EH (cell line): Measurements from ENCODE around the gene FEN1.
A peak's percentile ranks its signal among the peaks of the same experiment; 100 is the strongest.

Experiments
- DNase-seq: peaks from one replicate; pipeline ENCODE4 v3.0.0-alpha.2; 2015; ENCODE audit warnings: low read depth

Gene FEN1

GRCh38 chr11:61775106-61775505 lies 17.6 kb upstream of the FEN1 start:
- no peak for DNase-seq

- DNase-seq, result no peak
Measured at GRCh38 chr11:61775606-61776554, 16.8 kb upstream of the FEN1 start.

GRCh38 chr11:61776561-61777075 lies 16.1 kb upstream of the FEN1 start:
- peak; percentile 72 for DNase-seq

GRCh38 chr11:61777234-61778090 lies 15.2 kb upstream of the FEN1 start:
- no peak for DNase-seq

- no peak for DNase-seq
Measured at GRCh38 chr11:61778357-61778886, 14.3 kb upstream of the FEN1 start.

- DNase-seq, result no peak
Measured at GRCh38 chr11:61778920-61779650, 13.6 kb upstream of the FEN1 start.

- no peak for DNase-seq
Measured at GRCh38 chr11:61779666-61780525, 12.8 kb upstream of the FEN1 start.

- DNase-seq, result no peak
Measured at GRCh38 chr11:61780581-61781162, 12.0 kb upstream of the FEN1 start.

- DNase-seq, result no peak
Measured at GRCh38 chr11:61781585-61781984, 11.1 kb upstream of the FEN1 start.

- no peak for DNase-seq
Measured at GRCh38 chr11:61782299-61782698, 10.4 kb upstream of the FEN1 start.

GRCh38 chr11:61782841-61783240 lies 9.9 kb upstream of the FEN1 start:
- DNase-seq, result peak; percentile 30

GRCh38 chr11:61783717-61784505 lies 8.8 kb upstream of the FEN1 start:
- DNase-seq, result peak; percentile 77

GRCh38 chr11:61784506-61784805 lies 8.3 kb upstream of the FEN1 start:
- DNase-seq, result no peak

GRCh38 chr11:61785837-61786402 lies 6.8 kb upstream of the FEN1 start:
- DNase-seq, result no peak

GRCh38 chr11:61787928-61788491 lies 4.7 kb upstream of the FEN1 start:
- DNase-seq, result peak; percentile 64

GRCh38 chr11:61791737-61792309 lies 888 bp upstream of the FEN1 start:
- DNase-seq, result peak; percentile 89

GRCh38 chr11:61793083-61793828 lies 545 bp downstream of the FEN1 start:
- no peak for DNase-seq

GRCh38 chr11:61793829-61794204 lies 1.1 kb downstream of the FEN1 start:
- DNase-seq, result no peak
